HL-60 (cell line): Measurements from ENCODE around the gene NOXO1.

Experiments used
- DNase-seq, 2 experiments: peaks; one replicate each; pipeline ENCODE4 v3.0.0-alpha.2; 2010 to 2020; ENCODE audit warnings: low read depth in 1 of 2, low spot score in 1 of 2
- H3K27ac ChIP-seq: fragments of 250-450 bp; sonication (Bioruptor Pico); replicated peaks from 2 replicates; pipeline ENCODE4 v1.5.1; 2020; ENCODE audit warnings: mild to moderate bottlenecking, moderate library complexity
- H3K27me3 ChIP-seq: fragments of 250-450 bp; sonication (Bioruptor Pico); 2 replicates; pipeline ENCODE4 v1.5.1; 2021; ENCODE audit warnings: mild to moderate bottlenecking, moderate library complexity; ENCODE audit not compliant: insufficient read depth, poor library complexity, severe bottlenecking
- H3K4me3 ChIP-seq: replicated peaks from 2 replicates; pipeline ENCODE4 v1.5.1; 2011; ENCODE audit warnings: mild to moderate bottlenecking, control low read depth, low read length; ENCODE audit not compliant: insufficient read depth
- GABPA ChIP-seq: IDR thresholded peaks from 2 replicates; pipeline ENCODE4 v1.6.1; 2012; ENCODE audit warnings: low read depth
- POLR2AphosphoS5 ChIP-seq: IDR thresholded peaks from 2 replicates; pipeline ENCODE4 v1.6.1; 2012; ENCODE audit warnings: low read depth
- SPI1 ChIP-seq: IDR thresholded peaks from 2 replicates; pipeline ENCODE4 v1.6.1; 2012; ENCODE audit warnings: low read depth, mild to moderate bottlenecking, borderline replicate concordance
- TF ChIP-seq, protein P1 (sequence below): IDR thresholded peaks from 2 replicates; pipeline ENCODE4 v1.6.1; 2012; ENCODE audit warnings: low read depth; ENCODE audit not compliant: insufficient replicate concordance
- TF ChIP-seq, protein P2 (sequence below): IDR thresholded peaks from one replicate; pipeline ENCODE4 v1.5.1; 2011; ENCODE audit warnings: low read length, control low read depth, inconsistent platforms; ENCODE audit not compliant: insufficient read depth

NOXO1 gene

DNA sequence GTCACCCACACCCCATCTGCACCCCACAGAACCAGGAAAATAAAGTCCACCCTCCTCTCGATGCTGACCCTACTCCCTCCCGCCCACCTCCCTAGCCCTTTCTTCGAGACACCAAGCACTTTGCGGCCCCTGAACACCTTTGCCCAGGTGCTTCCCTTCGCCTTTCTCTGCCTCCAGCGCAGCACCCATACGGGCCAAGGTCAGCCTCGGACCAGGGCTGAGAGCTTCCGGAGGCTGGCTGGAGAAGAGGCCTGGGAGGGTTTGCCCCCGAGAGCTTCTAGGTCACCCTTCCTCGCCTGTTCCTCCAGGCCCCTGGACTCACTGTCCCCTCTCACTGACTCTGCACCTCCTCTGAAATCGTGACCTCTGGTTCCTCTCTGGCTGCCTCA, 42.8 kb upstream of the NOXO1 start:
- no peak for DNase-seq
- TF ChIP-seq, protein P1, sequence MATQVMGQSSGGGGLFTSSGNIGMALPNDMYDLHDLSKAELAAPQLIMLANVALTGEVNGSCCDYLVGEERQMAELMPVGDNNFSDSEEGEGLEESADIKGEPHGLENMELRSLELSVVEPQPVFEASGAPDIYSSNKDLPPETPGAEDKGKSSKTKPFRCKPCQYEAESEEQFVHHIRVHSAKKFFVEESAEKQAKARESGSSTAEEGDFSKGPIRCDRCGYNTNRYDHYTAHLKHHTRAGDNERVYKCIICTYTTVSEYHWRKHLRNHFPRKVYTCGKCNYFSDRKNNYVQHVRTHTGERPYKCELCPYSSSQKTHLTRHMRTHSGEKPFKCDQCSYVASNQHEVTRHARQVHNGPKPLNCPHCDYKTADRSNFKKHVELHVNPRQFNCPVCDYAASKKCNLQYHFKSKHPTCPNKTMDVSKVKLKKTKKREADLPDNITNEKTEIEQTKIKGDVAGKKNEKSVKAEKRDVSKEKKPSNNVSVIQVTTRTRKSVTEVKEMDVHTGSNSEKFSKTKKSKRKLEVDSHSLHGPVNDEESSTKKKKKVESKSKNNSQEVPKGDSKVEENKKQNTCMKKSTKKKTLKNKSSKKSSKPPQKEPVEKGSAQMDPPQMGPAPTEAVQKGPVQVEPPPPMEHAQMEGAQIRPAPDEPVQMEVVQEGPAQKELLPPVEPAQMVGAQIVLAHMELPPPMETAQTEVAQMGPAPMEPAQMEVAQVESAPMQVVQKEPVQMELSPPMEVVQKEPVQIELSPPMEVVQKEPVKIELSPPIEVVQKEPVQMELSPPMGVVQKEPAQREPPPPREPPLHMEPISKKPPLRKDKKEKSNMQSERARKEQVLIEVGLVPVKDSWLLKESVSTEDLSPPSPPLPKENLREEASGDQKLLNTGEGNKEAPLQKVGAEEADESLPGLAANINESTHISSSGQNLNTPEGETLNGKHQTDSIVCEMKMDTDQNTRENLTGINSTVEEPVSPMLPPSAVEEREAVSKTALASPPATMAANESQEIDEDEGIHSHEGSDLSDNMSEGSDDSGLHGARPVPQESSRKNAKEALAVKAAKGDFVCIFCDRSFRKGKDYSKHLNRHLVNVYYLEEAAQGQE = no peak
- TF ChIP-seq POLR2AphosphoS5 (no peak), SPI1 (no peak), GABPA (no peak)
- TF ChIP-seq, protein P2, sequence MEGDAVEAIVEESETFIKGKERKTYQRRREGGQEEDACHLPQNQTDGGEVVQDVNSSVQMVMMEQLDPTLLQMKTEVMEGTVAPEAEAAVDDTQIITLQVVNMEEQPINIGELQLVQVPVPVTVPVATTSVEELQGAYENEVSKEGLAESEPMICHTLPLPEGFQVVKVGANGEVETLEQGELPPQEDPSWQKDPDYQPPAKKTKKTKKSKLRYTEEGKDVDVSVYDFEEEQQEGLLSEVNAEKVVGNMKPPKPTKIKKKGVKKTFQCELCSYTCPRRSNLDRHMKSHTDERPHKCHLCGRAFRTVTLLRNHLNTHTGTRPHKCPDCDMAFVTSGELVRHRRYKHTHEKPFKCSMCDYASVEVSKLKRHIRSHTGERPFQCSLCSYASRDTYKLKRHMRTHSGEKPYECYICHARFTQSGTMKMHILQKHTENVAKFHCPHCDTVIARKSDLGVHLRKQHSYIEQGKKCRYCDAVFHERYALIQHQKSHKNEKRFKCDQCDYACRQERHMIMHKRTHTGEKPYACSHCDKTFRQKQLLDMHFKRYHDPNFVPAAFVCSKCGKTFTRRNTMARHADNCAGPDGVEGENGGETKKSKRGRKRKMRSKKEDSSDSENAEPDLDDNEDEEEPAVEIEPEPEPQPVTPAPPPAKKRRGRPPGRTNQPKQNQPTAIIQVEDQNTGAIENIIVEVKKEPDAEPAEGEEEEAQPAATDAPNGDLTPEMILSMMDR = no peak

DNA sequence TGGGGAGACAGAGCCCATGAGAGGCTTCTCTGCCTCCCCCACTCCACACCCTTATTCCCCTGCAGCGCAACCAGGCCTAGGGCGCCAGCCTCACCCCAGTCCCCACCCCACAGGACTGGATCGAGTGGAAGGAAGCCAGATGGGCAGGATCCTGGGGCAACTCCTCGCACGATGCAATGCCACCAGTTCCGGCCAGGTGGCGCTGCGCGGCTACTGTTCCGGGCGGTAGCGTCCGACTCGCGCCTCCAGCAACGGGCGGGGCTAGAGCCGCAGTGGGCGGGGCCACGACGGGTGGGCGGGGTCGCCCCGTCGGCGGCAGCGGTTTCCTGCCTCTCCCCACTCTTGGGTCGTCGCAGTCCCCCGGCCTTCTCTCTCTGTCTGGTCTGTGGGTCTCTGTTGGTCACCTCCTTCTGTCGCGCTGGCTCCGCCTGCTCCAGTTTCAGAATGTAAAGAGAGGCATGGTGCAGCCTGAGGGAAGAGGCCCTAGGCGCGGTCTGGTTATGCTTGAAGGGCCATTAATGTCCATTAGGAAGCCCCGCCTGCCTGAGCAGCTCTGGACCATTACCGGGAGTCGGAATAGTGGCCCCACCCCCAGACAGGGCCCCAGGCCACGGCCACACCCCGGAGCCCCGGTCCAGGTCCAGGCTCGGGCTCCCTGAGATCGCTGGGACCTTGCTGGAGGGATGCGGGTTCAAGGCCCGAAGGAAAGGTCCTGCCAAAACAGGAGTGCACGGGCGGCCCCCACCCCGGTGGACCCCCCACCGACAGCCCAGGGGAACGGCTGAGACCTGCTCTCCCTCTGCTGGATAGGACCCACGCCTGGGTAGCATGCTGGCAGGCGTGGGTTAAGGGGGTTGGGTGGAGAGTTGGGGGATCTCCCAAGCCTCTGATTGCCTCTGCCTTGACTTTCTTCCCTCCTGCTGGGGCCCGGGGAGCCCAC, 42.1 kb upstream of the NOXO1 start:
- H3K27ac ChIP-seq = no peak overlapping the region
- TF ChIP-seq, protein P1 = no peak
- TF ChIP-seq, protein P2 = peak; percentile 95
- TF ChIP-seq SPI1 = 0 out of 2 replicates have a peak, but pooled peaks have one; percentile 6
- peak; percentile 78 to 89 for DNase-seq
- peak overlapping the region; percentile 23 for H3K4me3 ChIP-seq
- peaks cover 39% of the 10 kb centered on the region for H3K27me3 ChIP-seq

More for the DNA sequence above, 42.8 kb upstream of the NOXO1 start:
- Histone ChIP-seq H3K27ac (no peak overlapping the region), H3K27me3 (peaks cover 34% of the 10 kb centered on the region), H3K4me3 (no peak overlapping the region)

DNA sequence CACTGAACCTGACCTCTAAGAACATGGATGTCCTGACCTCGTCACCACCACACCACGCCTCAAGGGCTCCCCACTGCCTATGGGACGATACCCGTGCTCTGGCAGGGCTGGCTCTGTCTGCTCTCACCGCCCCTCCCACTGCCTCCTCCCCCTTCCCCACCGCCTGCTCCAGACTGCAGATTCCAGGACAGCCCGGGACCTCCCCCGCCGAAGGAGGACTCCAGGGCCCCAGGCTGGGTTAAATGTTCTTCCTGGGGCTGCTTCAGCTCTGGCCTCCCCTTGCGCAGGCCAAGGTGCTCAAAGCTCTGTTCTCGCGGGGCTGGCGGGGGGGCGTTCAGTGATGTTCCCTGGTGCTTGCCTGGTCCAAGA, 41.4 kb upstream of the NOXO1 start:
- TF ChIP-seq POLR2AphosphoS5 (no peak), GABPA (no peak)
- TF ChIP-seq, protein P2 = no peak
- DNase-seq = no peak
- H3K27ac ChIP-seq = no peak overlapping the region
- H3K4me3 ChIP-seq = peak overlapping the region; percentile 17; the same call in 1 of the 2 replicates
- peaks cover 33% of the 10 kb centered on the region for H3K27me3 ChIP-seq
